AG09309 (cell line): Measurements from ENCODE around the gene TEKT2.

Experiments
- DNase-seq: peaks from one replicate; pipeline ENCODE4 v3.0.0-alpha.2; 2010; ENCODE audit warnings: low read depth
- H3K4me3 ChIP-seq: 2 replicates; pipeline ENCODE4 v1.5.1; 2011; ENCODE audit warnings: mild to moderate bottlenecking, low read depth, low read length, moderate library complexity; ENCODE audit not compliant: control insufficient read depth
- CTCF ChIP-seq: IDR thresholded peaks from 2 replicates; pipeline ENCODE4 v1.5.1; 2011; ENCODE audit warnings: mild to moderate bottlenecking, low read depth, low read length, inconsistent platforms; ENCODE audit not compliant: insufficient read depth, control insufficient read depth; ENCODE audit errors: missing control alignments

Gene TEKT2

GRCh38 chr1:36122062-36123030, 38.5 kb downstream of the TEKT2 start:
- no peak for TF ChIP-seq CTCF
- H3K4me3 ChIP-seq: no peak overlapping the region
- no peak for DNase-seq

GRCh38 chr1:36123356-36123755, 39.5 kb downstream of the TEKT2 start:
- no peak overlapping the region for H3K4me3 ChIP-seq
- DNase-seq: no peak
- no peak for TF ChIP-seq CTCF

GRCh38 chr1:36124404-36125128, 40.7 kb downstream of the TEKT2 start:
- no peak for DNase-seq
- peak overlapping the region; percentile 6; the same call in 1 of the 2 replicates for H3K4me3 ChIP-seq
- no peak for TF ChIP-seq CTCF

GRCh38 chr1:36125129-36125991, 41.5 kb downstream of the TEKT2 start, which contains the start of gene COL8A2:
Gene COL8A2, minus strand, starts transcription at chr1:36125222. Its CDS starts 24,980 bp downstream, at chr1:36100242.
- DNase-seq: no peak

GRCh38 chr1:36126005-36126716, 42.3 kb downstream of the TEKT2 start:
- DNase-seq: no peak
- H3K4me3 ChIP-seq: no peak overlapping the region
- no peak for TF ChIP-seq CTCF

More at GRCh38 chr1:36125129-36125991, 41.5 kb downstream of the TEKT2 start, which contains the start of gene COL8A2:
- no peak for TF ChIP-seq CTCF
- H3K4me3 ChIP-seq: peak within 1 kb of the TSS; percentile 6
